K562 (cell line): Measurements from ENCODE around the gene COA4. TPM values are rescaled to one million over a fixed set of nuclear protein-coding genes. Genes with fewer than 3 reads are reported as not detected.

Experiments used
- ATAC-seq: fragments of 200-7000 bp; cut with Tn5 transposase; 3 replicates; pipeline ENCODE4 v1.9.1; 2020; ENCODE audit warnings: moderate library complexity
- BruUV-seq: library from RNA; stranded (reverse); fragments of 400-500 nt; replicated peaks from 2 replicates; lab custom pipeline; 2021; lab: Mats Ljungman, UMichigan
- CTCF ChIA-PET: fragments of 300-600 bp; formaldehyde crosslinking; extraction: SDS; loops from one replicate; lab custom pipeline; 2021; ENCODE audit warnings: low intra/inter-chr PET ratio; lab: Yijun Ruan, JAX
- POLR2A ChIA-PET: fragments of 300-600, 350-650 bp; sonication (Branson Sonifier 250); formaldehyde crosslinking; extraction: SDS; loops from one replicate; lab custom pipeline; 2021; ENCODE audit warnings: antibody characterized with exemption, inconsistent platforms; lab: Yijun Ruan, JAX
- DNase-seq, 4 experiments: peaks; one replicate each; pipeline versions ENCODE4 v3.0.0 to v3.0.0-alpha.2; 2011 to 2018; ENCODE audit warnings: low spot score in 3 of 4, mixed read lengths in 3 of 4; ENCODE audit errors: extremely low read depth in 1 of 4
- FAIRE-seq: peaks from 2 replicates; lab custom pipeline; 2011; peaks lifted over from hg19 to GRCh38; lab: Jason Lieb, UNC
- H2AFZ ChIP-seq: 2 replicates; pipeline ENCODE4 v1.6.0; 2011; ENCODE audit warnings: low read depth, low read length, control low read depth, inconsistent platforms
- H3K27ac ChIP-seq: fragments of 200-600 bp; 3 replicates; pipeline ENCODE4 v1.8.0; 2011; ENCODE audit warnings: low read depth, mild to moderate bottlenecking, control low read depth, inconsistent platforms, low read length, moderate library complexity, mixed read lengths; ENCODE audit errors: extremely low read depth
- H3K27me3 ChIP-seq, 2 experiments: fragments of 300-600 bp in 1 of 2; 2 replicates in 1 of 2; 3 replicates in 1 of 2; pipeline versions ENCODE4 v1.6.0 to v1.8.0; 2011; ENCODE audit warnings: inconsistent platforms in 2 of 2, low read length in 2 of 2, mild to moderate bottlenecking in 1 of 2, mixed read lengths in 1 of 2, moderate library complexity in 1 of 2; ENCODE audit not compliant: control insufficient read depth in 2 of 2, insufficient read depth in 2 of 2
- H3K36me3 ChIP-seq: fragments of 300-600 bp; 3 replicates; pipeline ENCODE4 v1.8.0; 2011; ENCODE audit warnings: mild to moderate bottlenecking, low read length, inconsistent platforms; ENCODE audit not compliant: control insufficient read depth, insufficient read depth
- H3K4me1 ChIP-seq, 2 experiments: fragments of 200-600 bp in 1 of 2; replicated peaks in 1 of 2; 2 replicates in 1 of 2; 3 replicates in 1 of 2; pipeline versions ENCODE4 v1.5.1 to v1.8.0; 2011; ENCODE audit warnings: inconsistent platforms in 2 of 2, low read length in 2 of 2, mild to moderate bottlenecking in 1 of 2, mixed read lengths in 1 of 2, moderate library complexity in 1 of 2; ENCODE audit not compliant: control insufficient read depth in 2 of 2, insufficient read depth in 2 of 2
- H3K4me2 ChIP-seq: 2 replicates; pipeline ENCODE4 v1.6.1; 2011; ENCODE audit warnings: low read length, control low read depth, inconsistent platforms, mixed read lengths; ENCODE audit not compliant: insufficient read depth
- H3K4me3 ChIP-seq: fragments of 200-600 bp; sonication (generic), shearing (Covaris generic); 2 replicates; pipeline ENCODE4 v1.5.1; 2016; ENCODE audit warnings: control low read depth, inconsistent platforms
- H3K79me2 ChIP-seq: fragments of 200-600 bp; 3 replicates; pipeline ENCODE4 v1.8.0; 2011; ENCODE audit warnings: low read length, inconsistent platforms; ENCODE audit not compliant: control insufficient read depth, insufficient read depth
- H3K9ac ChIP-seq, 2 experiments: 2 replicates each; pipeline versions ENCODE4 v1.6.0 to v1.6.1; 2011; ENCODE audit warnings: low read depth in 2 of 2, low read length in 2 of 2, control low read depth in 1 of 2, inconsistent platforms in 1 of 2, mild to moderate bottlenecking in 1 of 2, mixed read lengths in 1 of 2; ENCODE audit not compliant: insufficient read depth in 1 of 2
- H3K9me1 ChIP-seq: one replicate; pipeline ENCODE4 v1.6.0; 2011; ENCODE audit warnings: inconsistent platforms, mild to moderate bottlenecking, low read length, moderate library complexity; ENCODE audit not compliant: control insufficient read depth, insufficient read depth
- H3K9me3 ChIP-seq: replicated peaks from 2 replicates; pipeline ENCODE4 v1.5.1; 2011; ENCODE audit warnings: low read depth, low read length, inconsistent platforms; ENCODE audit not compliant: control insufficient read depth, insufficient read depth
- H4K20me1 ChIP-seq: replicated peaks from 2 replicates; pipeline ENCODE4 v1.6.1; 2011; ENCODE audit warnings: low read length, inconsistent platforms, mixed read lengths; ENCODE audit not compliant: control insufficient read depth, insufficient read depth
- ARID1B ChIP-seq: fragments of 450-650 bp; IDR thresholded peaks from 2 replicates; pipeline ENCODE4 v1.6.1; 2016; ENCODE audit warnings: antibody characterized with exemption, mild to moderate bottlenecking, inconsistent platforms
- DDX20 ChIP-seq: fragments of 450-650 bp; IDR thresholded peaks from 2 replicates; pipeline ENCODE4 v1.6.1; 2016; ENCODE audit warnings: missing genetic modification characterization, low read depth, mild to moderate bottlenecking, missing compliant biosample characterization, moderate library complexity
- HDAC1 ChIP-seq, 2 experiments: fragments of 450-650 bp; IDR thresholded peaks; 2 replicates each; pipeline ENCODE4 v1.6.1; 2016 to 2017; ENCODE audit warnings: inconsistent platforms in 1 of 2, mild to moderate bottlenecking in 1 of 2, moderate library complexity in 1 of 2
- KDM1A ChIP-seq, 2 experiments: fragments of 450-650 bp; IDR thresholded peaks; 2 replicates each; pipeline ENCODE4 v1.6.1; 2016; ENCODE audit warnings: mild to moderate bottlenecking in 2 of 2
- NELFE ChIP-seq: IDR thresholded peaks from 2 replicates; pipeline ENCODE4 v1.6.1; 2011; ENCODE audit warnings: mild to moderate bottlenecking; ENCODE audit not compliant: insufficient read depth, insufficient read length
- NFE2 ChIP-seq: IDR thresholded peaks from 2 replicates; pipeline ENCODE4 v1.6.1; 2014; ENCODE audit warnings: antibody characterized with exemption, low read depth
- RAD21 ChIP-seq, 2 experiments: fragments of 250-450 bp in 1 of 2; fragments of 450-650 bp in 1 of 2; sonication (Bioruptor Pico) in 1 of 2; formaldehyde crosslinking in 1 of 2; IDR thresholded peaks in 1 of 2; conservative IDR thresholded peaks in 1 of 2; 2 replicates each; pipeline versions ENCODE4 v1.4.0 to v1.8.0; 2020 to 2022; ENCODE audit warnings: mild to moderate bottlenecking in 2 of 2, moderate library complexity in 1 of 2
- RCOR1 ChIP-seq, 2 experiments: IDR thresholded peaks; 2 replicates each; pipeline ENCODE4 v1.6.1; 2012; ENCODE audit warnings: low read depth in 2 of 2, low read length in 2 of 2, borderline replicate concordance in 1 of 2, improper control_type of control experiment in 1 of 2
- SP2 ChIP-seq: IDR thresholded peaks from 2 replicates; pipeline ENCODE4 v1.6.1; 2011; ENCODE audit warnings: mild to moderate bottlenecking, low read depth, low read length, moderate library complexity; ENCODE audit not compliant: poor library complexity, severe bottlenecking; ENCODE audit errors: extremely low read depth
- STAT5A ChIP-seq: IDR thresholded peaks from 2 replicates; pipeline ENCODE4 v1.6.1; 2012; ENCODE audit warnings: low read length, inconsistent platforms, borderline replicate concordance
- TEAD4 ChIP-seq, 2 experiments: sonication (generic) in 1 of 2; formaldehyde crosslinking in 1 of 2; IDR thresholded peaks; 2 replicates each; pipeline versions ENCODE4 v1.6.1 to v1.8.0; 2012 to 2022; ENCODE audit warnings: borderline replicate concordance in 1 of 2, inconsistent platforms in 1 of 2, low read length in 1 of 2, mild to moderate bottlenecking in 1 of 2, missing genetic modification reagents in 1 of 2
- YY1 ChIP-seq, 3 experiments: IDR thresholded peaks; 2 replicates each; pipeline ENCODE4 v1.6.1; 2011; ENCODE audit warnings: low read length in 2 of 3, mild to moderate bottlenecking in 2 of 3, moderate library complexity in 2 of 3, borderline replicate concordance in 1 of 3, control low read depth in 1 of 3, low read depth in 1 of 3; ENCODE audit not compliant: insufficient read depth in 3 of 3, insufficient replicate concordance in 2 of 3, control insufficient read depth in 1 of 3, insufficient read length in 1 of 3; ENCODE audit errors: extremely low read depth in 1 of 3
- ZNF75A ChIP-seq: fragments of 450-650 bp; formaldehyde crosslinking; IDR thresholded peaks from 2 replicates; pipeline ENCODE4 v1.4.0; 2020; ENCODE audit warnings: mild to moderate bottlenecking
- WGBS: fragments of 100-300 bp; shearing (Covaris generic); methylation state at CpG from one replicate; pipeline ENCODE4 v1.1.6; 2016; ENCODE audit warnings: low coverage, mixed read lengths; ENCODE audit not compliant: insufficient coverage; ENCODE audit errors: missing lambda C conversion rate; 5-methylcytosine and 5-hydroxymethylcytosine counted together
- in situ Hi-C: fragments of 300-500 bp; cut with MboI; formaldehyde crosslinking; loops from 4 replicates; pipeline ENCODE4 v1.15.0; 2018; ENCODE audit warnings: inconsistent platforms, mixed read lengths
- intact Hi-C: fragments of 100-400 bp; cut with micrococcal nuclease; formaldehyde crosslinking; loops from 2 replicates; pipeline ENCODE4 v1.14.2; 2022
- polyA plus RNA-seq, 8 experiments: library from polyadenylated mRNA; depleted of rRNA in 4 of 8; stranded (reverse) in 5 of 8; unstranded in 3 of 8; fragments of >200 nt; fragmentation: Nextera tagmentation in 2 of 8; fragmentation: Illumina TruSeq in 1 of 8; extraction: Ambion mirVana in 2 of 8; extraction: Trizol in 1 of 8; gene quantifications; 2 replicates each; pipeline versions ENCODE4 v1.2.1 to v1.2.3, GENCODE V29; 2011 to 2014; ENCODE audit warnings: inconsistent platforms in 1 of 8, missing spikeins in 1 of 8
- total RNA-seq, 7 experiments: library from RNA; depleted of rRNA in 6 of 7; stranded (reverse); fragments of >200 nt in 6 of 7; fragmentation: Illumina TruSeq in 2 of 7; extraction: Trizol in 2 of 7; gene quantifications; 2 replicates each; pipeline versions ENCODE4 v1.2.1 to v1.2.3, GENCODE V29; 2011 to 2021; ENCODE audit warnings: low replicate concordance in 1 of 7
- TF ChIP-seq, protein P1 (sequence below), 3 experiments: IDR thresholded peaks in 2 of 3; conservative IDR thresholded peaks in 1 of 3; 2 replicates each; pipeline ENCODE4 v1.5.1; 2011 to 2012; ENCODE audit warnings: low read length in 3 of 3, mild to moderate bottlenecking in 3 of 3, control low read depth in 2 of 3, improper control_type of control experiment in 1 of 3, inconsistent platforms in 1 of 3, low read depth in 1 of 3, mixed read lengths in 1 of 3, moderate library complexity in 1 of 3; ENCODE audit not compliant: insufficient read depth in 2 of 3
- TF ChIP-seq, protein P2 (sequence below): IDR thresholded peaks from 2 replicates; pipeline ENCODE4 v1.6.1; 2011; ENCODE audit warnings: borderline replicate concordance, low read depth, mild to moderate bottlenecking, moderate library complexity, low read length; ENCODE audit not compliant: insufficient read depth, poor library complexity, severe bottlenecking

The COA4 gene
- total and polyA plus RNA-seq, 9 of the 15 experiments (the other 6 are each of a cell fraction or from before 2014, with no cell fraction given), result 108 to 255 (median 152) TPM

DNA sequence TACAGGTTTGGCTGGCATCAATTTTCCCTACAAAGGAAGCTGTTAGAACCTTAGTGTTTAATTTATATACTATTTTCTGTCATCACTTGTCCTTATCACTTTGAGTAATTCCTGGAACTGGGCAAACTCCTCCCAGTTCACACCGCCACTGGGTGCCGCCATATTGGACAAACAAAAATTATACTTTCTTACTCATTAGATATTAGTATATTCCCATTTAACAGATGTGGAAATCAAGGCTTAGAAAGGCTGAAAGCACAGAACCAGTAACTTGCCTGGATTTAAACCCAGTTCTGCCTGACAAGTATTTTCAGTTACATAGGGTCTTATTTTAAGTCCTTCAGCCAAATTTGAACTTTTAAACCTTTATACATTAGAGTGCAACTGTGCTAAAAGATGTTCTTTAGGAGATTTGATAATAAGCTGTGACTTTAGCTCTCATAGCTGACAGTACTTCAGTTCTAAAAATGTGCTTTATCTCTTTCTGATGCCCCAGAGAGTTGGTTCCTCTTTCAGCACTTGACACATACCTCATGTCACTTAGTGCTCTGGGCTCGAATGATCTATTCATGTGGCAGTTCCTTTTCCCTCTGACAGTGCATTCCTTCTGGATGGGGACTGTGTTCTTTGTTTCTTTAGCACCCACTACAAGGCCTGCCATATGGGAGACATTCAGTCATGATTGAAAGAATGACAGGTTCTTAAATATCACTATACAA, 25.4 kb downstream of the COA4 start:
- FAIRE-seq (peak; percentile 23), ATAC-seq (peak; percentile 72), DNase-seq (peak in 2 of 4 experiments; percentile 28 to 49)
- intact Hi-C loops (no loop called here), in situ Hi-C loops (no loop called here)
- Histone ChIP-seq H2AFZ (peak overlapping the region; percentile 73), H3K36me3 (peaks cover 20% of the 10 kb centered on the region; the same call in 2 of the 3 replicates), H3K4me3 (no peak overlapping the region), H3K9me1 (no peaks in the 10 kb centered on the region), H3K27me3 (no peaks in the 10 kb centered on the region), H3K79me2 (no peaks in the 10 kb centered on the region), H4K20me1 (no peaks in the 10 kb centered on the region), H3K9me3 (no peaks in the 10 kb centered on the region), H3K9ac (no peak overlapping the region; a peak in 1 of 4 replicates), H3K27ac (peak overlapping the region; percentile 72), H3K4me1 (peaks cover 7 to 13% of the 10 kb centered on the region in 2 experiments), H3K4me2 (peak overlapping the region; percentile 19; the same call in 1 of the 2 replicates)
- 9% methylated on average over 3 of the region's 3 CpGs for WGBS
- POLR2A ChIA-PET, result interaction anchor here (1.1 kb wide), 1 partner anchor 22 kb away, joined by 3 read pairs; no protein-coding TSS in a partner anchor
- BruUV-seq, result no TSS peak
- CTCF ChIA-PET, result no interaction called here
- TF ChIP-seq KDM1A (IDR thresholded peaks at IDR 0.05) (peak; percentile 54 to 79; a peak in 3 of 4 replicates), TEAD4 (IDR thresholded peaks at IDR 0.05; ENCODE audit: low read length) (peak; percentile 41; the same call in 1 of the 2 replicates), TEAD4 (CRISPR knock-in tag; IDR thresholded peaks at IDR 0.05; ENCODE audit: borderline replicate concordance) (no peak), NFE2 (peak; percentile 42; the same call in 1 of the 2 replicates), RCOR1 (IDR thresholded peaks at IDR 0.05; ENCODE audit: borderline replicate concordance in 1 of 2, low read depth in 2 of 2, low read length in 2 of 2) (peak in 1 of 2 experiments; percentile 37; a peak in 1 of 4 replicates), ZNF75A (CRISPR knock-in tag) (0 out of 2 replicates have a peak, but pooled peaks have one; percentile 12), RAD21 (CRISPR knock-in tag; conservative IDR thresholded peaks at IDR 0.05 in 1 of 2, IDR thresholded peaks at IDR 0.05 in 1 of 2) (peak in 1 of 2 experiments; percentile 9; a peak in 2 of 4 replicates), YY1 (IDR thresholded peaks at IDR 0.05; ENCODE audit: borderline replicate concordance in 1 of 3, control insufficient read depth in 1 of 3, extremely low read depth in 1 of 3, insufficient read depth in 3 of 3, insufficient read length in 1 of 3, insufficient replicate concordance in 2 of 3, low read depth in 1 of 3, low read length in 2 of 3) (peak in 1 of 3 experiments; percentile 80), SP2 (no peak), HDAC1 (IDR thresholded peaks at IDR 0.05) (no peak), NELFE (no peak), ARID1B (peak; percentile 39; the same call in 1 of the 2 replicates), DDX20 (tag) (no peak), STAT5A (peak; percentile 56)
- TF ChIP-seq, protein P1, sequence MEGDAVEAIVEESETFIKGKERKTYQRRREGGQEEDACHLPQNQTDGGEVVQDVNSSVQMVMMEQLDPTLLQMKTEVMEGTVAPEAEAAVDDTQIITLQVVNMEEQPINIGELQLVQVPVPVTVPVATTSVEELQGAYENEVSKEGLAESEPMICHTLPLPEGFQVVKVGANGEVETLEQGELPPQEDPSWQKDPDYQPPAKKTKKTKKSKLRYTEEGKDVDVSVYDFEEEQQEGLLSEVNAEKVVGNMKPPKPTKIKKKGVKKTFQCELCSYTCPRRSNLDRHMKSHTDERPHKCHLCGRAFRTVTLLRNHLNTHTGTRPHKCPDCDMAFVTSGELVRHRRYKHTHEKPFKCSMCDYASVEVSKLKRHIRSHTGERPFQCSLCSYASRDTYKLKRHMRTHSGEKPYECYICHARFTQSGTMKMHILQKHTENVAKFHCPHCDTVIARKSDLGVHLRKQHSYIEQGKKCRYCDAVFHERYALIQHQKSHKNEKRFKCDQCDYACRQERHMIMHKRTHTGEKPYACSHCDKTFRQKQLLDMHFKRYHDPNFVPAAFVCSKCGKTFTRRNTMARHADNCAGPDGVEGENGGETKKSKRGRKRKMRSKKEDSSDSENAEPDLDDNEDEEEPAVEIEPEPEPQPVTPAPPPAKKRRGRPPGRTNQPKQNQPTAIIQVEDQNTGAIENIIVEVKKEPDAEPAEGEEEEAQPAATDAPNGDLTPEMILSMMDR (IDR thresholded peaks at IDR 0.05 in 2 of 3, conservative IDR thresholded peaks at IDR 0.05 in 1 of 3; ENCODE audit: insufficient read depth in 2 of 3, low read depth in 1 of 3, low read length in 3 of 3), result no peak
- TF ChIP-seq, protein P2, sequence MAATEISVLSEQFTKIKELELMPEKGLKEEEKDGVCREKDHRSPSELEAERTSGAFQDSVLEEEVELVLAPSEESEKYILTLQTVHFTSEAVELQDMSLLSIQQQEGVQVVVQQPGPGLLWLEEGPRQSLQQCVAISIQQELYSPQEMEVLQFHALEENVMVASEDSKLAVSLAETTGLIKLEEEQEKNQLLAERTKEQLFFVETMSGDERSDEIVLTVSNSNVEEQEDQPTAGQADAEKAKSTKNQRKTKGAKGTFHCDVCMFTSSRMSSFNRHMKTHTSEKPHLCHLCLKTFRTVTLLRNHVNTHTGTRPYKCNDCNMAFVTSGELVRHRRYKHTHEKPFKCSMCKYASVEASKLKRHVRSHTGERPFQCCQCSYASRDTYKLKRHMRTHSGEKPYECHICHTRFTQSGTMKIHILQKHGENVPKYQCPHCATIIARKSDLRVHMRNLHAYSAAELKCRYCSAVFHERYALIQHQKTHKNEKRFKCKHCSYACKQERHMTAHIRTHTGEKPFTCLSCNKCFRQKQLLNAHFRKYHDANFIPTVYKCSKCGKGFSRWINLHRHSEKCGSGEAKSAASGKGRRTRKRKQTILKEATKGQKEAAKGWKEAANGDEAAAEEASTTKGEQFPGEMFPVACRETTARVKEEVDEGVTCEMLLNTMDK, result no peak
